Adrenal gland (tissue), 5 donors: ENCODE results near the gene LEKR1.

Source experiments
- CTCF ChIP-seq, 6 experiments: fragments of 450-650 bp in 4 of 6; fragments of 200-600 bp in 2 of 6; sonication (generic) in 1 of 6; IDR thresholded peaks; 1 replicate in 5 of 6; 2 replicates in 1 of 6; pipeline versions ENCODE4 v1.5.1 to v1.8.0; 2016 to 2021; ENCODE audit warnings: antibody characterized with exemption in 6 of 6, mild to moderate bottlenecking in 2 of 6, moderate library complexity in 1 of 6
- POLR2A ChIP-seq, 2 donors: fragments of 450-650 bp; IDR thresholded peaks; one replicate each; pipeline ENCODE4 v1.6.1; 2017; ENCODE audit warnings: antibody characterized with exemption in 2 of 2, mild to moderate bottlenecking in 2 of 2, moderate library complexity in 1 of 2
- donor health status: DM: no; HTN: no; CAD: no.

- no peak for TF ChIP-seq CTCF (IDR thresholded peaks at IDR 0.05)
- TF ChIP-seq POLR2A (IDR thresholded peaks at IDR 0.05): no peak
Observed at GRCh38 chr3:156892701-156893100, 66.5 kb downstream of the LEKR1 start.
